Erythroblast (primary cell): ENCODE data around the gene RNF166.

Experiments used
- GATA1 ChIP-seq: IDR thresholded peaks from 2 replicates; pipeline ENCODE4 v1.6.1; 2011; ENCODE audit warnings: low read depth, mild to moderate bottlenecking, control low read depth, low read length, moderate library complexity
- POLR2A ChIP-seq: IDR thresholded peaks from 2 replicates; pipeline ENCODE4 v1.6.1; 2011; ENCODE audit warnings: mild to moderate bottlenecking, low read length

DNA sequence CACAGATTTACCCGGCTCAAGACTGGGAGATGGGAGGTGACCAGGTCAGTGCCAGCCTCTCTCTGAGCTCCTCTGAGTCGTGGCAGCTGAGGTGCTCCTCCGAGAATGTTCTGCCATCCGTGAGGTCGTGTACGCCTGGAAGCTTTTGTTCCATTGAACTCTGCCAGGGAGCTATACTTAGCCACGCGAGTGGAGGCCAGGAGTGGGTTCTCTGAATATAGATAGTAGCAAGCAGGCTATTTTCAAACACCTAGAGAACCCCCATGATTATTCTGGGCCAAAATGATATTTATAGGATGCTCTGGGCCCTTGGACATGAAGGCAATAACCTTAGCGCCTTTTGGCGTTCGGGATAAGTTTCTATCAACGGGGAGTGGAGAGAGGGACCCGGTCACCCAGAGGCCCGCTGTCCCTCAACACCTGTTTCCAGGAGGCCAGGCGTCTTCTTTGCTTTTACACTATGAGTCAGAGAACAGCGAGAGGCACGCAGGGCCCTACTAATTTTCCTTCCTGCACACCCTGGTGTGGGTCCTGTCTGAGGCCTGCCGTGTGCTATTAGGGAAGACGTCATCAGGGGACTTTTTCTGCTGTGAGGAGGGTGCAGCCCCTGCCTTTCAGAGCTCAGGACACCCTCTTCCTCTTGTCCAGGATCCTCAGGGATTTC is 32.4 kb downstream of the RNF166 start:
- TF ChIP-seq POLR2A (no peak), GATA1 (no peak)
